CD4-positive, alpha-beta T cell treated with Interleukin-2 at 100 ng/mL for 4 hours (primary cell): ENCODE data around the gene SNTG2.
A peak's percentile ranks its signal among the peaks of the same experiment; 100 is the strongest.
"Not testable (repeated sequence)": the region's sequence is repeated elsewhere in the genome, so short reads cannot be mapped to it uniquely, and the experiment has no call there.

Experiments
- DNase-seq: peaks from one replicate; pipeline ENCODE4 v3.0.0-alpha.2; 2020; ENCODE audit warnings: low spot score

Gene SNTG2

GRCh38 chr2:1099418-1099817 is 148.8 kb downstream of the SNTG2 start:
- DNase-seq, result no peak

DNA sequence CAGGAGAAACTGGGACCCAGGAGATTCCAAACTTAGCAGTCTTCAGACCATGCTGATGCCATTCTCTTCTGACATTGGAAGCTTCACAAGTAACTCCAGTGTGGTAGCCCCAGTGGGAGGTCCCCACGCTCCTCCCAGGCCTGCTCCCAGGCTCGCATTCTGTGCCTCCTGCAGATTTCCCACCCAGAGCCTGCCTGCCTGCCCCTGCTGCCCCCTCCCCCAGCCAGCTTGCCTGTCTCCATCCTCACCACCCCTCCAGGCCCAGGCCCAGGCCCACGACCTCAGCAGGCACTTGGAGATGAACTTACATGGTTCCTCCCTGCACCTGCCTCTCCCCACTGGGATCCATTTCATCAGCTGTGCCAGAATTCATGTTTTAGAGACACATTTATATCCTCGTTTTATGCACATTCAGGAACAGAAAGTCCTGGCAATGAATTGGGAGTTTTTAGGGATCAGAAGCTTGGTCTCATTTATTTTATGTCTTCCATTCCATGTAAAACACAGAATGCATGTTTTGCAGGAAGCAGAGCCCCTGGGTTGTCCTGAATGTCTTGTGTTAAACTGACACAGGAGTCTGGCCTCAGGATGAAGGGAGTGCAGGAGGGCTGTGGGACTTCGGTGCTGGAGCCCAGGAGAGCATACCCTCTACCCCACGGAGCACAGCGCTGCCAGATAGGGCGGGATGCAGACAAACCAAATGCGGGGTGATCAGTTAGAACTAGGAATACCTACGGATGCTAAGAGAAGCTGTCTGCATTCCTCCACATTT is 150.5 kb downstream of the SNTG2 start:
- DNase-seq, result no peak

GRCh38 chr2:1101982-1102590 is 151.4 kb downstream of the SNTG2 start:
- DNase-seq, result no peak

GRCh38 chr2:1104364-1104763 is 153.7 kb downstream of the SNTG2 start:
- no peak for DNase-seq

DNA sequence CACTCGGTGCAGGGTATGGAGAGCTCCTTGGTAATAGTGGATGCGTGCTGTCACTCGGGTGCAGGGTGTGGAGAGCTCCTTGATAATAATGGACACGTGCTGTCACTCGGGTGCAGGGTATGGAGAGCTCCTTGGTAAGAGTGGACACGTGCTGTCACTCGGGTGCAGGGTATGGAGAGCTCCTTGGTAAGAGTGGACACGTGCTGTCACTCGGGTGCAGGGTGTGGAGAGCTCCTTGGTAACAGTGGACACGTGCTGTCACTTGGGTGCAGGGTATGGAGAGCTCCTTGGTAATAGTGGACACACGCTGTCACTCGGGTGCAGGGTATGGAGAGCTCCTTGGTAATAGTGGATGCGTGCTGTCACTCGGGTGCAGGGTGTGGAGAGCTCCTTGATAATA is 155.7 kb downstream of the SNTG2 start:
- not testable (repeated sequence) for DNase-seq

DNA sequence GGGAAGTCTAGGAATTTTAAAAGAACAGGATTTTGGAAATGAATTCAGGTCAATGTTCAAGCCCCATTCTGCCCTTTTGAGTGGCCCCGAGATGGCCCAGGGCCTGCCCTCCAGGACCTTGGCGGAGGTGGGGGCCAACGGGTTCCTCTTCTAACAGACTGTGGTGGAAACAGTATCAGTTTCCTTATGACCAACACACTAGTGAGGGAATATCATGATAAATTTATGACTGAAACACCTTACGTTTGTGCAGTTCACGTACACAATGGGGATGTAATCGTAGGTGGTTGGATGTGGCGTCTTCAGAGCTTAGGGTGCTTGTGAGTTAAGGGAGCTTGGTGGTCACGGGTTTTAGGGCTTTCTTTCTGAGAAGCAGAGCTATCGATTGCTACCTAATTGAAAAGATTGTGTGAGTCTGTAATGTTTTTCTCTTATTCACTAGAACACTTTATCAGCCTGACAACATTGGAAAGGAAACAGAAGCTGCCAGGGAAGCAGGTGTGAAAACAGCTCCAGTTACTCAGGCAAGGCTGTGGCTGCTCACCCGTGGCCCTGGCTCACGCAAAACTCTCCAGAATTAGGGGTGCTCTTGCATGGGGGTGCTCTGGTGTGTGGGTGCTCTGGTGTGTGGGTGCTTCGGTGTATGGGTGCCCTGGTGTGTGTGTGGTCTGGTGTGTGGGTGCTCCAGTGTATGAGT is 165.3 kb downstream of the SNTG2 start:
- no peak for DNase-seq

- DNase-seq, result no peak
Measured at GRCh38 chr2:1117569-1117968, 166.9 kb downstream of the SNTG2 start.

GRCh38 chr2:1125217-1125616 is 174.6 kb downstream of the SNTG2 start:
- DNase-seq, result no peak

- no peak for DNase-seq
Measured at GRCh38 chr2:1125633-1126370, 175.2 kb downstream of the SNTG2 start.

DNA sequence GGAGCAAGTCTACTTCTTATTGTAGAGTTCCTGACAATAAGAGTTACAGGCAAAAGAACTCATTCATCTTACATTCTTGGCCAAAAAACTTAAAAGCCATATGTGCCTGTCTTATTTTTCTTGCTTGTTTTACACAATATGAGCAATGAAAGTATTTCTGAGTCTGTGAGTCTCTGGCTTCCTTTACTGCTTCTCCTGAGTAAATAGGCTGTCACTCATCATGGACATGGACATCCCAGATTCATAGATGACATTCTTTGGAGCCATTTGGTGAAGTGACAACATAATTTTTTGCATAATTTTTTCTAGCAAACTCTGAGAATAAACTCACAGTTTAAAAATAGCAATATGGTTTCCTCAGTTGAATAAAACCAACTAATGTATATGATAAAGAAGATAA is 179.3 kb downstream of the SNTG2 start:
- no peak for DNase-seq

DNA sequence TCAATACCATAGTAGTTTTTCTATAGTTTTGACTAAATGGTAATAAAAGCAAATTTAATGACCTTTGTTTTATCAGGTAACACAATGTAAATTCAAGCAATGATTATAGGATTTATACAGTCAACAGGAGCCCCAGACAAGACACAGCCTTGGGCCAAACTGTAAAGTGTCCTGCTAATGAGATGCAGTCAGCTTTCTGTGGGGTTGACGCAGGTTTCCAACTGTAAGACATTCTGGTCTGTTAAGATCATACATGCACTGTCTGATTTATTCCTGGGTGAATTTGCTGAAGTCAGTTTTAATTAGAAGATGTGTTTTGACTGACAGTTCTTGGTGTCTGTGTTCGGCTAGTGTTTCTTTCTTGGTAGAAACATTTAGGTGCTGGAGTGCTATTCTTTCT is 180.3 kb downstream of the SNTG2 start:
- DNase-seq, result no peak

DNA sequence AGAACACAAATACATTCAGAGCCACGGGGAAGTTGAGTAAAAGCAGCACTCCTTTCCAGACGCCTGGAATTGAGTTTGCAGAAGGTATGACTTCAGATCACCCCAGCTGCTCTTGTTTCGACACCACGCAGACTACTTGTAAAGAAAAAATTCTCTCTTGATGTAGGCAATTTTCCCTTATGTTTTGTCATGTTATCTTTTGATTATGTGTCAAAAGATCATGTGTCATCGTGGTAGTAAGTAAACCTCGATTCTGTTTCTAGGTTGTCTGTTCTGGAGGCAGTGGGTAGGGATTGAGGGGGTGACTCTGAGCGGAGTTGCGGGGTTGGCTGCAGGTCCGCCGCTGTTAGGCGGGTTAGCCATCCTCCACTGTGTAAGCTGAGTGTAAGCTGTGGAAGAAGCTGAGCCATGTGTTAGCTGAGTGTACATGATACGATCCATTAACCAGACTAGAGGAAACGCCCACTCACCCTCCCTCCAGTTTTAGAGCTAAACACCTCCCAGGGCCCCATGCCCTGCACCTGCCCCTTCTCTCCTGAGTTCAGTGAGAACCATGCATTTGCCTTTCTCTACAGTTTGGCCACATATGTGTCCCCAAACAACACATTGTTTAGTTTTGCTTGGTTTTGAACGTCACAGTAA is 181.8 kb downstream of the SNTG2 start:
- DNase-seq, result no peak

DNA sequence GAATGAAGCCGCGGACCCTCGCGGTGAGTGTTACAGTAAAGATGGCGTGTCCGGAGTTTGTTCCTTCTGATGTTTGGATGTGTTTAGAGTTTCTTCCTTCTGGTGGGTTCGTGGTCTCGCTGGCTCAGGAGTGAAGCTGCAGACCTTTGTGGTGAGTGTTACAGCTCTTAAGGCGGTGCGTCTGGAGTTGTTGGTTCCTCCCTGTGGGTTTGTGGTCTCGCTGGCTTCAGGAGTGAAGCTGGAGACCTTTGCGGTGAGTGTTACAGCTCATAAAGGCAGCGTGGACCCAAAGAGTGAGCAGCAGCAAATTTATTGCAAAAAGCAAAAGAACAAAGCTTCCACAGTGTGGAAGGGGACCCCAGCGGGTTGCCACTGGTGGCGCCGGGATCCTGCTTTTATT is 183.2 kb downstream of the SNTG2 start:
- not testable (repeated sequence) for DNase-seq

- no peak for DNase-seq
Measured at GRCh38 chr2:1134629-1135028, 184.0 kb downstream of the SNTG2 start.

- no peak for DNase-seq
Measured at GRCh38 chr2:1136067-1136466, 185.4 kb downstream of the SNTG2 start.

GRCh38 chr2:1136846-1137245 is 186.2 kb downstream of the SNTG2 start:
- no peak for DNase-seq

GRCh38 chr2:1137264-1137663 is 186.6 kb downstream of the SNTG2 start:
- DNase-seq, result no peak

GRCh38 chr2:1137913-1138391 is 187.3 kb downstream of the SNTG2 start:
- DNase-seq, result no peak

GRCh38 chr2:1140389-1141003 is 189.8 kb downstream of the SNTG2 start:
- DNase-seq, result peak; percentile 44

DNA sequence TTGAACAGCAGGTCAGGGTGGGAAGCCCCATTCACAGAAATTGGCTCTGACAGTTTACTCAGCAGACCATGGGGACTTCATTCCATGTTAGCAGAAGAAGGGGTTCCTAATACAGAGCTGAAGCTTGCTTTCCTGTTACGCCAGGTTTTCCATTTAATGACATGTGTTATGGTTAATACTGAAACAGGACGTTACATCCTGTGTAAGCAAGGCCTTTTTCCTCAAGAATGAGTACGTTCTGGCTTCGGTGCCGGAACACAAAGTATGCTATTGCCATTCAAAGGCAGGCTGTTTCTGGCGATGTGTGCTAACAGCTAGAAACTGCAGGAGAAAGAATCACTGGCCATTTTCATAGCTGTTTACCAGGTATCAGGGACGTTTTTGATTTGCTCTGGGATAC is 190.4 kb downstream of the SNTG2 start:
- DNase-seq, result no peak

- no peak for DNase-seq
Measured at GRCh38 chr2:1143129-1143528, 192.5 kb downstream of the SNTG2 start.
